ENCODE results near the gene LYG1. TPM values are rescaled to one million over a fixed set of nuclear protein-coding genes. Genes with fewer than 3 reads are reported as not detected.

LYG1 gene
- total RNA-seq, 1 experiment from 2014 or later: 0.61 TPM

- no peaks in the 10 kb centered on the region for H3K9me3 ChIP-seq (replicated peaks)
Measured at GRCh38 chr2:99242151-99242550, 58.8 kb downstream of the LYG1 start.

DNA sequence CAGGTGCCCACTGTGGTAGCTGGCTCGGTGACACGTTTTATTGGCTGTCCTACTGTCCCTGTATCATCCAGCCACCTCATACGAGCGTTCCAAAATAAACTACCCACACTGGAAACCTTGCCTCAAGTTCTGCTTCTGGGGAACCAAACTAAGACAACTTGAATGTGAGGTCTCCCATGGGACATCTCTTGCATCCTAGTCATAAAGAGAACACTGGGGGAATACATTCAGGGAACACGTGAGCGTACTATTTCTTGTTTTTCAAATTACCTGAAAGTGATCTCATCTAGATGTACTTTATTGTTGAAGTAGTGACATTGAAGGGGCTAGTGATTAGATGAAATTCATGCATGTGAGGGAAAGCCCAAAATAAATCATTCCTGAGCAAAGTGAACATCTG is 60.6 kb downstream of the LYG1 start:
- DNase-seq: no peak
- H3K27me3 ChIP-seq: no peaks in the 10 kb centered on the region
- H3K4me1 ChIP-seq: no peaks in the 10 kb centered on the region

More at GRCh38 chr2:99242151-99242550, 58.8 kb downstream of the LYG1 start:
- no peak for DNase-seq
- no peaks in the 10 kb centered on the region for H3K4me1 ChIP-seq
- H3K27me3 ChIP-seq: no peaks in the 10 kb centered on the region
- no peak overlapping the region for H3K4me3 ChIP-seq
- H3K36me3 ChIP-seq: no peaks in the 10 kb centered on the region
- no peak overlapping the region for H3K27ac ChIP-seq

GRCh38 chr2:99238599-99238998 is 62.4 kb downstream of the LYG1 start:
- H3K27ac ChIP-seq: no peak overlapping the region
- no peak for DNase-seq
- H3K36me3 ChIP-seq: no peaks in the 10 kb centered on the region
- H3K4me3 ChIP-seq: no peak overlapping the region
- no peaks in the 10 kb centered on the region; the same call in 1 of the 2 replicates for H3K9me3 ChIP-seq (replicated peaks)
- H3K4me1 ChIP-seq: no peaks in the 10 kb centered on the region
- no peaks in the 10 kb centered on the region for H3K27me3 ChIP-seq

More for the DNA sequence above, 60.6 kb downstream of the LYG1 start:
- Histone ChIP-seq H3K9me3 (replicated peaks) (no peaks in the 10 kb centered on the region), H3K4me3 (no peak overlapping the region), H3K27ac (no peak overlapping the region), H3K36me3 (no peaks in the 10 kb centered on the region)

Other genes starting within 250 kb of the LYG1 start
- gene C2orf15, start 159.5 kb downstream of the LYG1 start, total RNA-seq (2014; rRNA removed; shearing (Covaris generic)): 0.24 and 0.25 TPM in 2 replicates
- 3.1 and 4.2 TPM in 2 replicates for gene TSGA10, start 146.3 kb downstream of the LYG1 start, total RNA-seq (2014; rRNA removed; shearing (Covaris generic))
- 7.7 TPM in 2 replicates for gene LIPT1, start 146.2 kb downstream of the LYG1 start, total RNA-seq (2014; rRNA removed; shearing (Covaris generic))
- 33.4 and 42.4 TPM in 2 replicates for gene MITD1, start 120.1 kb downstream of the LYG1 start, total RNA-seq (2014; rRNA removed; shearing (Covaris generic))
- gene MRPL30, start 120.0 kb downstream of the LYG1 start, total RNA-seq (2014; rRNA removed; shearing (Covaris generic)): 116 TPM in 2 replicates
- 0.30 and 0.36 TPM in 2 replicates for gene LYG2, start 45.5 kb downstream of the LYG1 start, total RNA-seq (2014; rRNA removed; shearing (Covaris generic))
- 49.4 and 52.2 TPM in 2 replicates for gene TXNDC9, start 35.1 kb upstream of the LYG1 start, total RNA-seq (2014; rRNA removed; shearing (Covaris generic))
- gene EIF5B, start 36.2 kb upstream of the LYG1 start, total RNA-seq (2014; rRNA removed; shearing (Covaris generic)): 37.2 and 46.6 TPM in 2 replicates
- gene REV1, start 188.8 kb upstream of the LYG1 start, total RNA-seq (2014; rRNA removed; shearing (Covaris generic)): 35.5 and 50.8 TPM in 2 replicates

Measured in SJCRH30 (cell line).